Caki2 (cell line): ENCODE measurements around the gene HOXD9. TPM values are rescaled to one million over a fixed set of nuclear protein-coding genes. Genes with fewer than 3 reads are reported as not detected.
A peak's percentile ranks its signal among the peaks of the same experiment; 100 is the strongest.

Source experiments
- DNase-seq: peaks from one replicate; pipeline ENCODE4 v3.0.0-alpha.2; 2015; ENCODE audit warnings: low read depth
- in situ Hi-C: cut with HindIII; loops from 2 replicates; pipeline ENCODE4 v1.10.0; 2016; ENCODE audit warnings: low sequenced_read_pairs, low pct_unique_long_range_greater_than_20kb, mixed read lengths
- total RNA-seq: library from RNA; depleted of rRNA; stranded (reverse); fragments of >200 nt; shearing (Covaris generic); gene quantifications from 2 replicates; pipeline ENCODE4 v1.2.3, GENCODE V29; 2014; ENCODE audit warnings: low replicate concordance

Gene HOXD9
- total RNA-seq, 1 experiment from 2014 or later: 9.5 TPM

DNA sequence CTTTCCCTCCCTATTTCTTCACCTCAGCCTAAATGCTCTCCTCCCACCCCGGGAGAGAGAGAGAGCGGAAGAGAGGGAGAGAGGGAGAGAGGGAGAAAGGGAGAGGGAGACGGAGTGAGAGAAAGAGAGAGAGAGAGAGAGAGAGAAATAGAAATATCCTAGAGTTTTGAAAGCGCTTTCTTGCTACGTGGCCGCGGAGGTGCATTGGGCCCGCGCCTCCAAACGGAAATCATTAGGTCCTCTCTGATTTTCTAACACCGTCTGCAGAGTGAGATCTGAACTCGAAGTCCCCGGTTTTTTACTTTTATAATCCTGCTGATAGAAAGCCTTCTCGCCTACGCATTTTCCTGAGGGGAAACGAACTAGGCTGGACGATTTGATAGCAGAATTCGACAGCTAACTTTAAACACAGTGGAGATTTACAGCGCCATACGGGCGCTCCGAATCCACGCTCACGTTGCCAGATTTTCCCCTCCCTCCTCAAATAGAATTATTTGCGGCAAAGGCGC lies 37.9 kb upstream of the HOXD9 start:
- in situ Hi-C loops: no loop called here
- no peak for DNase-seq

DNA sequence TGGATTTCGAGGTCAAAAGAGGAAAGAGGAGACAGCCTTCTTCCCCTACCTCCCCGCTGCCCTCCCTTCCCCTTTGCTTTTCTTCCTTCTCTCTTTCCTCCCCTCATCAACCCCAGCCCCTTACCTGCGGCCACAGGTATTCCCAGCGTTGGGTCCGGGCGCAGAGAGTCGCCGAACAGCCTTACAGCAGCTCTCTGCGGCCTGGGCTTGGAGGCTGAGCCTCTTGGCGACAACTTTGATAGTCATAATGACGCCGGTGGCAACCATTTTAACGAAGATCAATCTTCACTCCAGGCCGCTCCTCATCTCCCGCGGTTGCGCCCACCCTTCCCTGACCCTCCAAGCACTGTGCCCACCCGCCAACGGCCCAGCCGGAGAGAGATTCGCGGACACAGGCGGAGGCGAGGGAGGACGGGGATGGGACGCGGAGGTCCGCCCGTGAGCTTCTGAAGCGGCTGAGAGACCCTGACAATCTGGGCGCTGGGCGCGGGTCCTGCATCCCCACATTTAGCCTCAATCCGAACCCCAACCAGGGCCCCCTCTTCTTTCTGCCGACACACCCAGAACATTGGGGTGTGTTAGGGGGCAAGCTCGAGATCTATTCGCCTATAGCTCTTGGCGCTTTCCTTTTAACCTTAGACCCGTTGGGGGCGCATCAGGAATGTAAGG lies 37.3 kb upstream of the HOXD9 start:
- in situ Hi-C loops: no loop called here
- DNase-seq: no peak

GRCh38 chr2:176085861-176086771 lies 36.4 kb upstream of the HOXD9 start:
- in situ Hi-C loops: no loop called here

GRCh38 chr2:176087330-176088047 lies 35.0 kb upstream of the HOXD9 start:
- in situ Hi-C loops: no loop called here

More at GRCh38 chr2:176085861-176086771, 36.4 kb upstream of the HOXD9 start:
- peak; percentile 35 for DNase-seq

DNA sequence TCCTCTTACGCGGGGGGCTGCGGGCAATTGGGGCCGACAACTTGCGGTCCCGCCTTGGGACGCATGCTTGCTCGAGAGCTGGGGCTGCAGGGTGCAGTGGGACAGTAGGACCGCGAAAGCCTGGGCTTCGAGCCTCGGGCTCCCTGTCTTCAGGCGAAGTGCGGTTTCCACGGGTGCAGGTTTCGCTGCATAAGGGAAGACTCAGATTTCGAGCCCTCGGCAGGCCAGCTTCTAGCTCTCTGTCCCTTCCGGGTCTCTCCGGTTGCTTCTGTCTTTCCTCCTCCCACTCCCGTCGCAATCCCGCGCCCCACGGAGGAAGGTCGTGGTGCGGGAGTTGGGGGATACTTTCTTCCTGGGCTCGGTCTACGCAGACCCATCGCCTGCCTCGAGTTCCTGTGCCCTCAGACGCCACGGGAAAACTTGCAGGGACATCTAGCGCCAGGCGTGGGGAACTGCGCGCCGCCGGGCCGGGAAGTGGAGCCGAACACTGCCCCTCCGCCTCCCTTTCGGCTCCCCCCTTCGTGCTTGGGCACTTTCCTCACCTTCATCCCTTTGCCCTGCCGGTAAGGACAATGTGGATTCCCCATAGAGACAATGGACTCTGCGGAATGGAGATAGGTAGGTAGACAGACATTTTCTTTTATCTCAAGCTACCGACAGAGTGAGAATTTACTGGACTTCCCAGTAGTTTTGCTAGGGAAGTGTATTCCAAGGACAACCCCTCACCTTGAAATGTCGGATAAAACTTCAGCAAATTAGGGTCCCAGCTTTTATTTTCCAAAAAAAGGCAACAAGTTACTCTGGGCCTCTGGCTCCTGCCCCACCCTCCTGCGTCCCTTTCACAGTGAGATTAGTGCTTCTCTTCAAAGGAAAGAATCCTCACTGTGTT lies 34.2 kb upstream of the HOXD9 start:
- in situ Hi-C loops: no loop called here
- DNase-seq: peak; percentile 59

More at GRCh38 chr2:176087330-176088047, 35.0 kb upstream of the HOXD9 start:
- no peak for DNase-seq

DNA sequence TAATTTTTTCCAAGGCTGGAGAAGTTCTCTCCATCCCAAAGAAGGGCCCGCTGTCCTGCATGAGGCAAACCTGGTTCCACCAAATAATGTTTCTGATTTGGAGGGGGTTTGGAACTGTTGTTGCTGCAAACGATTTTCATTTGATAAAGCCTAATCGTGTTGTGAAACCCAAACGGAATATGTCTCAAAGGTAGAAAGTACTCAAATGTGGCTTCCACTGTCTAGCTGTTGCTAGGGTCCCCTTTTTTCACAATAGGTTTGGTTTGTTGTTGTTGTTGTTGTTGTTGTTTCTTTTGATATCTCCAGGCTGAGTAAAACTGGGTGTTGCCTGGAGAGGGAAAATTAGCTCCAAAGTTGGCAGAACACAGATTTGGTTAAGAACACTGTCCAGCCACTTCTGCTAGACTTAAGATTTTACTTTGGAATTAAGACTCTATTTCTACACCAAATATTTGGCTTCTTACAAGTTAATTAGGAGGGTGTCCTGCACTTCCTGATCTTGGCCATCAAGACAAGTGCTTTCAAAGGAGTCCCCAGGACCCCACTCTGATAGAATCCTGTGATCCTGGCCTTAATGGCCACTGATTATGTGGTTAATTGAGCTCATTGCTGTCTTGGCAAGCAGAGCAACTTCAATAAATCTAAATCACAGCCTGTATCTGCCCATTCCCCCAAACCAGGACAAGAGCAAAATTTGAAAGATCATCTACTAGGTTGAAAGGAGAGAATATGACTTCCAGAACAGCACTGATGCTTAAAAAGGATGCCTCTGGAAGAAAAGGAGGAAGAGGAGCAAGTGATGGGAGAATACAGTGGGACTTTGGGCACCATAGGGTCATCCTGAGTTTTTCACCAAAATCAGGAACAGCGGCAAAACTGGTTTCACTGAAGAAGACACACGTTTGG lies 33.3 kb upstream of the HOXD9 start:
- no peak for DNase-seq
- in situ Hi-C loops: no loop called here

DNA sequence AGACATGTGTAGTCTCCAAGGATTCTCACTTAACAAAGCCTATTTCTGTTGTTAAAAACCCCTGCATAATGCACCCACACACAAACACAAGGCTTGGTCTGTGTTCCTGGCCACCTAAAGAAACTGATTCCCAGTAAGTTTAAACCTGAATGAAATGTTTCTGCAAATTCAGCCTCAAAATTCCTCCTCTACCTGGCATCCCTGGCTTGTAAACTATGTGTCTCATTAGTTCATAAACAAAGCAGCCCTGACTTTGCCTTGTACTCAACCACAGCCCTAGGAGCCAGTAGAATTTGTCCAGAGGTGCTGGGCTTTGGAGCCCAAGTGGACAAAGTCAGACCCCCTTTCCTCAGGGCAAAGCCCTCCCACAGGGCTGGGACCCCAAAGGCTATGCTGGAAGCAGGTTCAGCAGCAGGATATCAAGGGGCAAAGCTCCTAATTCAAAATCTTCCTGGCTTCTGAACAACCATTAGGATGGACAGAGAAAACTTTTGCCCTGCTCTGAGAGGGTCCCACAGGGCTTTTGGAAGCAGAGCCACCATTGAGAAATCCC lies 32.6 kb upstream of the HOXD9 start:
- in situ Hi-C loops: no loop called here
- no peak for DNase-seq

GRCh38 chr2:176090862-176091261 lies 31.7 kb upstream of the HOXD9 start:
- no peak for DNase-seq
- in situ Hi-C loops: no loop called here

GRCh38 chr2:176091329-176092258 lies 30.9 kb upstream of the HOXD9 start:
- in situ Hi-C loops: no loop called here
- DNase-seq: no peak

DNA sequence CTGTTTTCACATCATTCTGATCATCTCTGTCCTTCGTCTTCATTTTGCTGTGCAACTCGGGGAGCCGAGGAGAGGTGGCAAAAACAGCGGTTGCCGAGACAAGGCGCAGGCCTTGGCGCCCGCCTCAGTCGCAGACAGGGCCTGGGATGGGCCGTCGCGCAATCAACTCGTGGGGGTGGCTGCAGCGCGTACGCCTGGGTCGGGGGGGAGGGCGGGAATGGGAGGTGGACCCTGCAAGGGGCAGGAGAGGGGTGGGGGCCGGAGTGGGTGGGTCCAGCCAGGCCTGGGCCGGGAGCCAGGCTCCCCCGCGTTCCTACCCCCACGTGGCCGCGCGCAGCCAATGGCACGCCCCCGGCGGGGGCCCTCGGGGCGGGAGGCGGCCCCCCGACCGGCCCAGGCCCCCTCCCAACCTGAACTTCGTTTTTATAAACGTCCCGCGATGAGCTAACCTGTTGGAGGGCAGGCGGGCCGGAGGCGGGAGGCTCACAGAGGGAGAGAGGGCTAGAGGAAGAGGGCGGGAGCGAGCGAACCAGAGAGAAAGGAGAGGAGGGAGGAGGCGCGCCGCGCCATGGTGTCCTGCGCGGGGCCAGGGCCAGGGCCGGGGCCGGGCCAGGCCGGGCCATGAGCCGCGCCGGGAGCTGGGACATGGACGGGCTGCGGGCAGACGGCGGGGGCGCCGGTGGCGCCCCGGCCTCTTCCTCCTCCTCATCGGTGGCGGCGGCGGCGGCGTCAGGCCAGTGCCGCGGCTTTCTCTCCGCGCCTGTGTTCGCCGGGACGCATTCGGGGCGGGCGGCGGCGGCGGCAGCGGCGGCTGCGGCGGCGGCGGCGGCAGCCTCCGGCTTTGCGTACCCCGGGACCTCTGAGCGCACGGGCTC lies 30.0 kb upstream of the HOXD9 start, which contains the start of gene HOXD13:
Gene HOXD13, plus strand, starts transcription at position 452 of the 875 bp plus-strand sequence. Its CDS starts 170 bp downstream, at position 622.
- in situ Hi-C loops: no loop called here
- DNase-seq: no peak

GRCh38 chr2:176093145-176093897 lies 29.2 kb upstream of the HOXD9 start:
- no peak for DNase-seq
- in situ Hi-C loops: no loop called here

- in situ Hi-C loops: no loop called here
- no peak for DNase-seq
Measured at GRCh38 chr2:176093898-176094249, 28.6 kb upstream of the HOXD9 start.

DNA sequence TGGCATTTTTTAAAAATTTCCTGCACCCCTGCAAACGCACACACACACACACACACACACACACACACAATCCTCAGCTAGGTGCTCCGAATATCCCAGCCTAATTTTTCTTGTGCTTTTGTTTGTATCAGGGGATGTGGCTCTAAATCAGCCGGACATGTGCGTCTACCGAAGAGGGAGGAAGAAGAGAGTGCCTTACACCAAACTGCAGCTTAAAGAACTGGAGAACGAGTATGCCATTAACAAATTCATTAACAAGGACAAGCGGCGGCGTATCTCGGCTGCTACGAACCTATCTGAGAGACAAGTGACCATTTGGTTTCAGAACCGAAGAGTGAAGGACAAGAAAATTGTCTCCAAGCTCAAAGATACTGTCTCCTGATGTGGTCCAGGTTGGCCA lies 28.2 kb upstream of the HOXD9 start:
- in situ Hi-C loops: no loop called here
- DNase-seq: no peak

- in situ Hi-C loops: no loop called here
- no peak for DNase-seq
Measured at GRCh38 chr2:176095421-176095820, 27.1 kb upstream of the HOXD9 start.
